Measurements from ENCODE around the gene ENOX2.
"Not testable (repeated sequence)": the region's sequence is repeated elsewhere in the genome, so short reads cannot be mapped to it uniquely, and the experiment has no call there.

The ENOX2 gene

DNA sequence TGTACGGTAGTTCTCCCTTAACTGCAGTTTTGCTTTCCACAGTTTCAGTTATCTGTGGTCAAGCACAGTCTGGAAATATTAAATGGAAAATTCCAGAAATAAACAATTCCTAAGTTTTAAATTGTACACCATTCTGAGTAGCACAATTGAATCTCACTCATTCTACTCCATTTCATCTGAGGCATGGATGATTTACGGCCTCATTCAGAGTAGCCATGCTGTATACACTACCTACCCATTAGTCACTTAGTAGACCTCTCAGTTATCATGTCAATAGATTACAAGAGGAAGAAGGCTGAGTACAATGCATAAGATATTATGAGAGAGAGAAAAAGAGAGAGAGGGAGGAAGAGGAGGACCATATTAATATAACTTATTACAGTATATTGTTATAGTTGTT is 77.5 kb downstream of the ENOX2 start:
- no peak for DNase-seq (ENCODE audit: low spot score)

DNA sequence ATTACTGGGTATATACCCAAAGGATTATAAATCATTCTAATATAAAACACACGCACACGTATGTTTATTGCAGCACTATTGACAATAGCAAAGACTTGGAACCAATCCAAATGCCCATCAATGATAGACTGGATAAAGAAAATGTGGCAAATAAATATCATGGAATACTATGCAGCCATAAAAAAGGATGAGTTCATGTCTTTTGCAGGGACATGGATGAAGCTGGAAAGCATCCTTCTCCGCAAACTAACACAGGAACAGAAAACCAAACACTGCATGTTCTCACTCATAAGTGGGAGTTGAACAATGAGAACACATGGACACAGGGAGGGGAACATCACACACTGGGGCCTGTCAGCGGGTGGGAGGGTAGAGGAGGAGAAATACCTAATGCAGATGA is 83.6 kb downstream of the ENOX2 start:
- not testable (repeated sequence) for DNase-seq (ENCODE audit: low spot score)

DNA sequence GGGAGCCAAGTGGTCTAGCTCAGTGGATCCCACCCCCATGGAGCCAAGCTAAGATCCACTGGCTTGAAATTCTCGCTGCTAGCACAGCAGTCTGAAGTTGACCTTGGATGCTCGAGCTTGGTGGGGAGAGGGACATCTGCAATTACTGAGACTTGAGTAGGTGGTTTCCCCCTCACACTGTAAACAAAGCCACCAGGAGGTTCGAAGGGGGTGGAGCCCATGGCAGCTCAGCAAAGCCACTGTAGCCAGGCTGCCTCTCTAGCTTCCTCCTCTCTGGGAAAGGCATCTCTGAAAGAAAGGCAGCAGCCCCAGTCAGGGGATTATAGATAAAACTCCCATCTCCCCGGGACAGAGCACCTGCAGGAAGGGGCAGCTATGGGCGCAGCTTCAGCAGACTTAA is 89.1 kb downstream of the ENOX2 start:
- not testable (repeated sequence) for DNase-seq (ENCODE audit: low spot score)

DNA sequence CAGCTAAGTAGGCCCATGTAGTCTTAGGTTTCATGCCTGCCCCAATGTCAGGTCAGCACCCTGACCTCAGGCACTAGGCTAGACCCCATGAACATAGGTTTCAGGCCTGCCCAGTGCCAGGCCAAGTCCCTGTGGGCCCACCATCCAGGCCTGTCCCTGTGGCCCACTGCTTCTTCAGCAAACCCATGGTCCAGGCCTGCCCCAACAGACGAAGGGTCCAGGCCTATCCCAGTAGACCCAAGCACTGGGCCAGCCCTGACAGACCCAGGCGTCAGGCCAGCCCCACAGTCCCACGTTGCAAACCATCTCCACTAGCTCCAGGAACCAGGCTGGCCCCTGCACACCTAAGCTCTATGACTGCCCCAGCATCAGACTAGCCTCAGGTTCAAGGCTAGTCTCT is 92.4 kb downstream of the ENOX2 start:
- no peak for DNase-seq (ENCODE audit: low spot score)

DNA sequence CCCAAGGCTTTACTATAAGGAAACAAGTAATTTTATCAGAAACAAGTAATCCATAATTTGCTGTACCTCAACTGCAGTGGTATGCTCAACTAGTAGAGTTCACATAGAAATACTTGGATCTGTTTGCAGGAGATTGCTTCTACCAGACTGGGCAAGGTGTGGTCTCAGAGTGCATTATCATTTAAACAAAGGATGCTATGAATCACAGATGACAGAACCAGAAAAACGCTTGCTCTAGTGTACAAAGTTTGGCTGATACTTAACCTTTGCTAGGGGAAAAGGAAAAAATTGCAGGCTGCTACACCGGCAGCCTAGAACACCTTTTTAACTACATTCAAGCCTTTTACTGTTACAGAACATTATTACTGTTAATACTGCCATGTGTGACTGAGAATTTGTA is 97.1 kb downstream of the ENOX2 start:
- DNase-seq (ENCODE audit: low spot score), result no peak

DNA sequence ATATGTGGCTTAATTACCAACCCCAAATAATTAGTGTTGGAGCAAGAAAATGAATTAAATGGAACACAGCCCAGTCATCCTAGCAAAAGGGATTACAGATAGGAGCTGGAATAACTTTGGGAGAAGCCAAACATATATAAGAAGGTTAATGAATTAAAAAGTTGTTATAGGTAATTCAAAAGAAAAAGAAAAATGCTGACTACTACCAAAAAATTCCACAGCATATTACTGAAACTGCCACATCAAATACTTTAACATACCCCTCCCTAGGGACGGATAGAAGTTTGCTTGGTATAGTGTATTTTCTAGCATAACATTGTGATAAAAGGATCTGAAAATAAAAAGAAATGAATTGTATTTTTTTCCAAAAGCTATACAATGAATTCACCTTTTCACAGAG is 99.5 kb downstream of the ENOX2 start:
- DNase-seq (ENCODE audit: low spot score), result no peak

DNA sequence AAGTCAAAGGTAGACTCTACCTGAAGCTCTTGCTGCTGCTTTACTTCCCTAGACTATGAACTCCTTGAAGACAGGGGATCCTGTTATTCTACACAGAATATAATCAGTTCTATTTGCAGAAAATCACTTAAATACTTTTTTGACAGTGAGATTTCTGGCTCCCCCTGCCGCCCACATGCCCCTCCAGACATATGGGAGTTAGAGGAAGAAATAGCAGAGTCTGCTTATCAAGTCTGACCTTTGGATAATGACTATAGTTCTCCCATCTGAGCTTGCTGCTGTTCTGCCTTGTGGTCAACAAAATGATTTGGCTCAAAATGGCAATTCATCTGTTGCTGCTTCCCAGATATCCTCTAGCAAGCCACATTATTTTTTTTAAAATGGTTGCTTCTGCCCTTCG is 101.1 kb downstream of the ENOX2 start:
- no peak for DNase-seq (ENCODE audit: low spot score)

DNA sequence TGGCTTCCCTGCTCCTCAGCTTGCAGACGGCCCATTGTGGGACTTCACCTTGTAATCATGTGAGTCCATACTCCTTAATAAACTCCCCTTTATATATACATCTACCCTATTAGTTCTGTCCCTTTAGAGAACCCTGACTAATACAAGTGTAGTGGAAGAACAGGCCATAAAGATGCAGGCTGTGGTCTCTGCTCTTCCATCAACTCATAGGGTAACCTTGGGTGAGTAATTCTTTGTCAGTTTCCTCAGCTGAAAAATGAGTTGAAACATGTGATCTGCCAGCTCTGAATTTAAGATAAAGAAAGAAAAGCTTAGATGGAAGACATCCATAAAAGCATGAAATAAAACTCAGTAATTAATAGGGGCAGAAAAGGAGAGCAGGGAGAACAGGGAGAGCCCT is 103.6 kb downstream of the ENOX2 start:
- DNase-seq (ENCODE audit: low spot score), result no peak

DNA sequence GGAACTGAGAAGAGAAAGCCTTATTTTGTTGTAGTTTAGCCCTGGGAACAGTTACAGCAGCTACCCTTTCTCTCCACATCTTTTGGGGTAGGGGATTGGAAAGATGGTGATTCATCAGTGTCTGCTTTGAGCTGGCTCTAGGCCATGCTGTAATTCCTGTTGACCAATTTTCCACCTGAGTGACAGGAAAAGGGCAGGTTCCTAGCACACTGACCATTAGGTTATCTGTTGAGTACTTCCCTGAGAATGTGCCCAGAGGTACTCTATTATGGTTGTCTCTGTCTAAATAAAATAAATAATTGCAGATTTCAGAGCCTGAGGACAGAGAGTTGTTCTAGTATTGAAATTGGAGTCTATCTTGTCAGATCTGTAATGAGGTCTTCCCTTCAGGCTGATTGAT is 109.0 kb downstream of the ENOX2 start:
- no peak for DNase-seq (ENCODE audit: low spot score)

DNA sequence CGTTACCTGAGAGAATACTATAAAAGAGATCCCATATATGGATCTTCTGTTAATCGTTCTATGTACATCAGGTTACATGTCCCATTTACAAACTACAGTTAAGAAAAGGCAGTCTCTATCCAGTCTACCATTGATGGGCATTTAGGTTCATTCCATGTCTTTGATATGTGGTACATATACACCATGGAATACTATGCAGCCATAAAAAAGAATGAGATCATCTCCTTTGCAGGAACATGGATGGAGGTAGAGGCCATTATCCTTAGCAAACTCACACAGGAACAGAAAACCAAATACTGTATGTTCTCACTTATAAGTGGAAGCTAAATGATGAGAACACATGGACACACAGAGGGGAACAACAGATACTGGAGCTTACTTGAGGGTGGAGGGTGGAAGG is 111.1 kb downstream of the ENOX2 start:
- DNase-seq (ENCODE audit: low spot score), result not testable (repeated sequence)

DNA sequence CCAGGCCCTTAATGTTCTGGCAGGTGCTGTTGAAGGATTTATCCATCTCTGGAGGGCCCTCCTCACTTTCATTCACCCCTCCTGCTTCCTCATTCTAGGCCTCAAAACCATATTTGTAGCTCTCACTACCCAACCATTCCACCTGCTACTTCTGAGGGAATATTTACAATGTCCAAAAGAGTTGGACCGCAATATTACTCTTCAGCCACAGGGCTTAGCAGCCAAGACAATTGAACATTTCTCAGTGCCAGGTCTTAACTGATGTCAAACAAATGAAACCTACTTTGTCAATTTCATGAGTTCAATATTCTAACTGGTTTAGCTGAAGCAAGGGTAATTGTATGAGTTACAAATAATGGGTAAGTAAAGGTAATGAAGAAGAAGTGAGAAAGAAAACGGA is 113.2 kb downstream of the ENOX2 start:
- no peak for DNase-seq (ENCODE audit: low spot score)

DNA sequence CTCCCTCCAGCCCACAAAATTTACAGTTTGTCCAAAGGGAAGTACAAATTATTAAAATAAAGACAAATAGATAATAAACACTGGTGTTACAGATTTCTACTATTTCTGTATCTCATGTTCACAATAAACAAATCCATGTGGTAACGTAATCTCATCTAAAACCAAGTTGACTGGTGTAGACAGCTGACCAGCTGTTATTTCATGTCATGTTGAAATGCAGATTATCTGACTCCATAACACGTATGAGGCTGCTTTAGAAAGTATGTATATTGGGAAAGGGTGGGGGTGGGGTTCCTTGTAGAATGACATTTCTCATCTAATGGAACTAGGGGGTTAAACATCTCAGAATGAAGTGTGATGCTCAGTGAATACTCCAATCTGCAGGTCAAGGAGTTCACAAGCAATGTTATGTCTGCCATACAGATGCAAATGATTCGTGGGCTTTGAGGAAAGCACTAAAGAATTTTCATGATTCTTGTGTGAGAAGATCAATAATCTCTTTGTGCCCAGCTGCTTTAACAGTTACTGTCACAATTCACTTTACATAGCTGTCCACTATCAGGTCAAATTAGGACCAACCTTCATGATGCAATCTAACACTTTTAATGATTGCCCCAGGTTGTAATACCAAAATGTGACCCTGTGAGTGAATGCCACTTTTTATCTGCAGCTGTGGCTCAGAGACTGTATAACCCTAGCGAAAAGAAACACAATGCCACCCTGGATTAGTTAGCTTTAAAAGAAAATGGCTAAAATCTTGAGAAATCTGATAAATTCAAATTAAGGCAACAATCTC is 114.0 kb downstream of the ENOX2 start:
- no peak for DNase-seq (ENCODE audit: low spot score)

DNA sequence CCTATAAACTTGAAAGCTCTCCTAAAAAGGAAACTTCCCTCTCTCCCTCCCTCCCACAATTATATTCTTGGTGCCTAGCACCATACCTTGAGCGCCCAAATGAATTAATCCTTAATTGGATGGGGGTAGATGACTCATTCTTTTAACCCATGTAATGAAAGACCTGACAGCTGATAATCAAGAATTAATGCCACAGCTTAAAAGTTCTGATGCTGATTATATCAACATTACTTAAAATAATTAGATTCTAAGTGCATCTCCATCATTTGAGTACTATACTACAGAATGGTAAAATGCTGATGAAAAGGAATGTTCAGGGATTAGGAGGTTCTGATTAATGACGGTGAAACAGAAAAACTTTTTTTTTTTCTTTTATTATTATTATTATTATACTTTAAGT is 117.0 kb downstream of the ENOX2 start:
- no peak for DNase-seq (ENCODE audit: low spot score)

DNA sequence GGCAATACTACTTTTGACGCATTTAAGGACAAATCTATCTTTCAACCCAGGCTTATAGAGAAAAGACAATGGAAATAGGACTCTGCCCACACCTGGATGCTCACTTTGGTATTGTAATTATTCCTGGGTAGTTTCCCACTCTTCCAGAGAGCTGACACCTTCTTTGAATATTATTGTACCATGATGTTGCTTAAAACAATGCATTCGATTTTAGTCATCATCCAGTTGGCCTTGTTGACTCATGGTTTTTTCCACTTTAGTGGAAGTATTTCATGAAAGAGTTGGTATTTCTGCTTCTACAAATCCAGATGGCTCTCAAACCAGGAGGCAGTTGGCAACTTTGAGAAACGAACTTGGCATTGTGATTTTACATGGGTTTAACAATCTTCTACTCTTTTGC is 124.2 kb downstream of the ENOX2 start:
- DNase-seq (ENCODE audit: low spot score), result no peak

DNA sequence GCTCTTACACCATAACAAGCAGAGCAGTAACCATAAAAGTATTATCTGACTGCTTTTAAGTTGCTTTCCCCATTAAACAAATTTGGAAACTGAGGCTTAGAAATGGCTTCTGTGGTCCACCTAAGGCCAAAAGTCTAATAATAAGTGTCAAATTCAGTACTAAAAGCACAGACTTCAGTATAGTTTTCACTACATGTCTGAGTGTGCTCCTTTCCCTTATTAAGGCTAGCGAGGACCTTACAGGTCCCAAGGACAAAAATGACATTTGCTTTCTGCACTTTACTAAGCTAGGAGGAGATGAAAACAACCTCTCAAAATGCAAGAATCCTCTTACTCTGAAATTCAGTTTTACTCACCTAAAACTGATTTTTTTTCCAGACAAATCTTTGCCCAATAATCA is 127.2 kb downstream of the ENOX2 start:
- DNase-seq (ENCODE audit: low spot score), result no peak

DNA sequence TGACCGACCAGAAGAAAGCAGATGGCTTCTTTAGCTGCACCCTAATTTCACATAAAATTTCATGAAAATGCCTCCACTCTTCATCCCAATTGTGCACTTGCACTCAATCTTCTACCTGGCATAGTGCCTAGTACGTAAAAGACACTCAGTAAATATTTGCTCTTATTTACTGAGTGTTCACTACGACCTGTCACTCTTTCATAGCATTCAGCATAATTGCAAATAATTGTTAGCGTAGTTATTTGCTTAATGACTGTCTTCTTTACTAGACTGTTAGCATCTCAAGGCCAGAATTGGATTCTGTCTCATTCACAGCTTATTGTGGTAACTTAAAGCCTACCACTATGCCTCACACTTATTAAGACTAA is 130.2 kb downstream of the ENOX2 start:
- no peak for DNase-seq (ENCODE audit: low spot score)

DNA sequence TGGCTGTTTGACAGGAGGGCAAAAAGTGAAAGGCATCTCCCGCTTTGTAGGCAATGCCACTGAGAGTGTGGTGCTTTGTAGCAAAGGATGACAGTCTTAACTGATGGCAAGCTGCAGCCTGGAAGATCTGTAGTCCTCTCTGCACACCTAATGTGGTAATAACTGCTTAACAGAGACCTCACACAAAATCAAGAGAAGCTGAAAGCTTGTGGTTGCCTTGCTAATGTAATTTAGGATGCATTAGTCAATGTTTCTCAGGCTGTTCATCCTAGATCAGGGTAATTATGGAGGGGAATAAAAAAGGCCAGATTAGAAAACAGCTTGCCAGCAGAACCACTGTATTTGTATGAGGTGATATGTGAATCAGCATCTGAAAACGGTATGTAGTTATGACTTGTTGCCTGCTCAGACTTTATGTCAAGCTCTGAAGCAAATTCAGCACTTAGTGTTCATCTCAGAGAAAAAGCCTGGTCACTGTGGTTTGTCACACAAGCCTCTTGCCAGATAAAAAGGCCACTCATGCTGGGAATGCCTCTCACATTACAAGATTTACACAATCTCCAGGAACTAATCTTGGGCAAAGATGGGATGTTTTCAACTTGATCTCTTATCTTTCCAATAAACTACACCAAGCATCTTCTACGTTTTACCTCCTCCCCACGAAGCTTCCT is 130.8 kb downstream of the ENOX2 start:
- DNase-seq (ENCODE audit: low spot score), result no peak

DNA sequence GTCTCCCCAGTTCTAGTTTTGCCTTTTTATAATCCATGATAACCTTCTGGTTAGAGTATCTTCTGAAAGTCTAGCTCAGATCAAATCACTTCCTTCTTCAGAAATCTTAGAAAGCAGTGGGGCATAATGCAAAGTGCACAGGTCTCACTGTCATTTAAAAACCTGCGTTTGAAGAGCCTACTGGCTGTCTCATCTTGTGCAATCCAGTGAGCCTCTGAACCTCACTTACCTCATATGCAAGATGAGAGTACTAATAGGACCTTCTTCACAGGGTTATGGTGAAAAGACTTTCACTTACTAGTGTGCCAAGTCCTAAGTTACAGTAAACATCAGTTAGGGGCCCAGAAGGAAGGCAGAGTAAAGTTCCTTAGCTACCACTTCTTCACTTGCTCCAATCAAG is 131.4 kb downstream of the ENOX2 start:
- DNase-seq (ENCODE audit: low spot score), result no peak

DNA sequence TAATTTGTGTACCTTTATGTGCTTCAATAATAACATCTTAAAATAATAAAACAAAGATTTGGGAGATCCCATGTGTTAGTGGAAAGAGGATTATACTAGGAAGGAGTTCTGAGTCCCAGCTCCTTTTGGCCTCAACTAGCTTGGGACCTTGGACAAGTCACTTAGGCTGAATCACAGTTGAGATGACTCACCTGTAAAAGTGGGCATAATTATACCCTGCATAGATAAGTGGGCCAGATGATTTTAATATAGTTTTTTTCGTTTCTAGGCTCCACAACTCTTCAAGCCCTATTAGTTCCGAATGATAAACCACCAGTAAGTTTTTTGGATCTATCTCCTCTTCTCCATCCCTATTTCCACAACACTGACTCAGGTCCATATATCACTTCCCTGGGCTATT is 131.8 kb downstream of the ENOX2 start:
- no peak for DNase-seq (ENCODE audit: low spot score)

DNA sequence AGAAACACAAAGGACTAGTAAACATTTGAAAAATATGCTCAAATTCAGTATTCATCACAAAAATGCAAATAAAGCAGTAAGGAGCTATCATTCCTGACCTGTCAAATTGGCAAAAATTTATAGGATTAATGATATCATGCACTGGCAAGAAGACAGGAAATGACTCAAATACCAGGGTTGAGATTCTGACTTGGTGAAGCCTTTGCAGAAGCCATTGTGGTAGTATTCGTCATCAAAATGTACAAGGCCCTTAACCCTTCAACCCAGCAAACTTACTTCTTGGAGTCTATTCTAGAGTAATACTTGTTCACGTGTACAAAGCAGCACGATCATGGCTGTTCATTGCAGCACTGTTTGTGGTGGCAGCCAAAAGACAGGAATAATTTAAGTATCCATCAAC is 132.4 kb downstream of the ENOX2 start:
- no peak for DNase-seq (ENCODE audit: low spot score)

DNA sequence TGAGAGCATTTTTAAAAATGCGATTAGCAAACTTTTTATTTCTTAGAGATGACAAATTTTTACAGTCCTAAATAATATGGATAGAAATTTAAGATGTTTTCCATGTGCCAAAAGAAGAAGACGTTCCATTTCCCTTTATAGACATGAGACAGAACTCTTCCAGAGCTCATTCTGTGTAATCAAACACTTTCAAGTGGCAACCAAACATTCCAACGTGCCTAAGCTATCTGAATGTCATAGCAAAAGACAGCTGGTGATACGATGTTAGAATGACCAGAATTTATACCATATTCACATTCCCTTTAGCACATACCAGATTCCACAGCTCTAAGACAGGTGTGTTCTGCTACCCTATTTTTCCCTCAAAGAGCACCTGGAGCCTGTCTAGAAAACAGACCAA is 133.2 kb downstream of the ENOX2 start:
- no peak for DNase-seq (ENCODE audit: low spot score)

DNA sequence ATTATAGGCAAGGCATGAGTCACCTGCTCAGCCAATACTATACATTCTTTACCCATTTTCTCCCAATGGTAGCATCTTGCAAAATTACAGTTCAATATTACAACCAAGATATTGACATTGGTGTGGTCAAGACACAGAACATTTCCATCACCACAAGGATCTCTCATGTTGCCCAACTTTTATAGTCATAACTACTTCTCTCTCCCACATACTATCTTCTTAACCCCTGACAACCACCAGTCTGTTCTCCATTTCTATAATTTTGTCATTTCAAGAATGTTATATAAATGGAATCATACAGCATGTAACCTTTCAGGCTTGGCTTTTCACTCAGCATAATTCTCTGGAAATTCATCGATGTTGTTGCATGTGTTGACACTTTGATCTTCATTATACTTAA is 144.9 kb downstream of the ENOX2 start:
- DNase-seq (ENCODE audit: low spot score), result no peak

DNA sequence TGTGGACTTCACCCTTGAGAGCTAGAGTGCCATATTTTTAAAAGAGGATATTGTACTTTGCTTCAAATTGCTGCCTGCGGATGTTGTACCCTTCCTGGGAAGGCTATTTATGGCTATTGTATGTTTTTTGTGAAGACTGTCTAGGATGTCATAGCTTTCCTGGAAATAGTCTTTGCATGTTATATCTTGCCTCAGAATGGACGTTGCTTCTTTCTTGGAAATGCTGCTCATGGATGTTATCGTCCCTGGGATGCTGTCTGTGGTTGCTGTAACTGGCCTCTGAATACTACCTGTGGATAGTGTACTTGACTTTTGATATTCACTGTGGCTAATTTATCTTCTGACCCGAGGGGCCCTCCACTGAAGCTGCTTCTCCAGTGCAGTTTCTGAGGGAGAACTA is 146.8 kb downstream of the ENOX2 start:
- no peak for DNase-seq (ENCODE audit: low spot score)

DNA sequence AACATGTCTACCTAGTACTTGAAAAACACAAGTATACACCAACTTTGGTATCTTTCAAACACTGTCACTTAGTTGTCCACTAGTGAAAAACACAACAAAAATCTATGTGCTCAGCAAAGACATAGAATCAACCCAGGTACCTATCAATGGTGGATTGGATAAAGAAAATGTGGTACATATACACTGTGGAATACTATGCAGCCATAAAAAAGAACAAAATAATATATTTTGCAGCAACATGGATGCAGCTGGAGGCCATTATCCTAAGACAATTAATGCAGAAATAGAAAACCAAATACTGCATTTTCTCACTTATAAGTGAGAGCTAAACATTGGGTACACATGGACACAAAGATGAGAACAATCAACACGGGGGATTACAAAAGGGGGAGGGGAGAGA is 148.7 kb downstream of the ENOX2 start:
- DNase-seq (ENCODE audit: low spot score), result no peak

All from ecto neural progenitor cell (in vitro differentiated cells).